GM12878 (cell line): ENCODE measurements around the gene PYHIN1.

Experiments used
- FOXK2 ChIP-seq: fragments of 450-650 bp; IDR thresholded peaks from 2 replicates; pipeline ENCODE4 v1.6.1; 2017; ENCODE audit warnings: mild to moderate bottlenecking, moderate library complexity
- FOXM1 ChIP-seq: IDR thresholded peaks from 2 replicates; pipeline ENCODE4 v1.6.1; 2012; ENCODE audit warnings: low read depth, mild to moderate bottlenecking, inconsistent platforms, low read length, moderate library complexity
- GABPA ChIP-seq: IDR thresholded peaks from 2 replicates; pipeline ENCODE4 v1.6.1; 2014; ENCODE audit warnings: antibody characterized with exemption, low read depth, mild to moderate bottlenecking, inconsistent platforms
- POLR2A ChIP-seq: IDR thresholded peaks from 2 replicates; pipeline ENCODE4 v1.6.1; 2011; ENCODE audit warnings: low read depth, mild to moderate bottlenecking, low read length
- TF ChIP-seq, protein P1 (sequence below), 3 experiments: IDR thresholded peaks in 2 of 3; conservative IDR thresholded peaks in 1 of 3; 2 replicates each; pipeline ENCODE4 v1.5.1; 2011; ENCODE audit warnings: low read depth in 3 of 3, low read length in 3 of 3, mild to moderate bottlenecking in 3 of 3, control low read depth in 2 of 3, moderate library complexity in 2 of 3, inconsistent platforms in 1 of 3, mixed read lengths in 1 of 3; ENCODE audit not compliant: control insufficient read depth in 2 of 3, insufficient read depth in 1 of 3; ENCODE audit errors: extremely low read depth in 1 of 3
- TF ChIP-seq, protein P2 (sequence below): IDR thresholded peaks from 2 replicates; pipeline ENCODE4 v1.6.1; 2012; ENCODE audit warnings: low read depth, low read length, improper control_type of control experiment

GRCh38 chr1:158945061-158945460 is 13.7 kb downstream of the PYHIN1 start:
- TF ChIP-seq, protein P1, sequence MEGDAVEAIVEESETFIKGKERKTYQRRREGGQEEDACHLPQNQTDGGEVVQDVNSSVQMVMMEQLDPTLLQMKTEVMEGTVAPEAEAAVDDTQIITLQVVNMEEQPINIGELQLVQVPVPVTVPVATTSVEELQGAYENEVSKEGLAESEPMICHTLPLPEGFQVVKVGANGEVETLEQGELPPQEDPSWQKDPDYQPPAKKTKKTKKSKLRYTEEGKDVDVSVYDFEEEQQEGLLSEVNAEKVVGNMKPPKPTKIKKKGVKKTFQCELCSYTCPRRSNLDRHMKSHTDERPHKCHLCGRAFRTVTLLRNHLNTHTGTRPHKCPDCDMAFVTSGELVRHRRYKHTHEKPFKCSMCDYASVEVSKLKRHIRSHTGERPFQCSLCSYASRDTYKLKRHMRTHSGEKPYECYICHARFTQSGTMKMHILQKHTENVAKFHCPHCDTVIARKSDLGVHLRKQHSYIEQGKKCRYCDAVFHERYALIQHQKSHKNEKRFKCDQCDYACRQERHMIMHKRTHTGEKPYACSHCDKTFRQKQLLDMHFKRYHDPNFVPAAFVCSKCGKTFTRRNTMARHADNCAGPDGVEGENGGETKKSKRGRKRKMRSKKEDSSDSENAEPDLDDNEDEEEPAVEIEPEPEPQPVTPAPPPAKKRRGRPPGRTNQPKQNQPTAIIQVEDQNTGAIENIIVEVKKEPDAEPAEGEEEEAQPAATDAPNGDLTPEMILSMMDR (IDR thresholded peaks at IDR 0.05 in 2 of 3, conservative IDR thresholded peaks at IDR 0.05 in 1 of 3; ENCODE audit: control insufficient read depth in 2 of 3, extremely low read depth in 1 of 3, insufficient read depth in 1 of 3, low read depth in 3 of 3, low read length in 3 of 3), result no peak
- TF ChIP-seq FOXM1, result no peak
- no peak for TF ChIP-seq GABPA
- TF ChIP-seq POLR2A, result no peak
- TF ChIP-seq FOXK2, result no peak
- TF ChIP-seq, protein P2, sequence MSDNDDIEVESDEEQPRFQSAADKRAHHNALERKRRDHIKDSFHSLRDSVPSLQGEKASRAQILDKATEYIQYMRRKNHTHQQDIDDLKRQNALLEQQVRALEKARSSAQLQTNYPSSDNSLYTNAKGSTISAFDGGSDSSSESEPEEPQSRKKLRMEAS, result no peak
